ENCODE results near the gene CMTR2. TPM values are rescaled to one million over a fixed set of nuclear protein-coding genes. Genes with fewer than 3 reads are reported as not detected.

The CMTR2 gene
- total and polyA plus RNA-seq, 2 experiments from 2014 or later, result 6.0 to 19.0 TPM

DNA sequence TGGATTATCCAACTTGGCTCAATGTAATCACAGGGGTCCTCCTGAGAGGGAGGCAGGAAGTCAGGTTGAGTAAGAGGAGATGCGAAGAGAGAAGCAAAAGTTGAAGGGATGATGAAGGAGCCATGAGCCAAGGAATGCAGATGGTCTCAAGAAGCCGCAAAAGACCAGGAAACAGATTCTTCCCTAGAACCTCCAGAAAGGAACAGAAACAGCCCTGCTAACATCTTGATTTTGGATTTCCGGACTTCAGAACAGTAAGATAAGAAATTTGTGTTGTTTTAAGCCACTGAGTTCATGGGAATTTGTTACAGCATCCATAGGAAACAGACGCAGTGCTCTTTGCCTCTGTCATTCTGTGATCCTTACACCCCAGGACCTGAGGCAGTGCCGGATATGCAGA, 26.8 kb downstream of the CMTR2 start:
- Histone ChIP-seq H3K4me3 (no peak overlapping the region), H4K20me1 (replicated peaks; ENCODE audit: insufficient read depth) (no peaks in the 10 kb centered on the region), H3K79me2 (replicated peaks; ENCODE audit: insufficient read depth) (no peaks in the 10 kb centered on the region), H3K9me2 (ENCODE audit: insufficient read depth) (peaks cover 19% of the 10 kb centered on the region; the same call in 1 of the 2 replicates), H3K27me3 (ENCODE audit: insufficient read depth) (no peaks in the 10 kb centered on the region), H3F3A (replicated peaks; ENCODE audit: low read depth) (no peaks in the 10 kb centered on the region), H3K27ac (ENCODE audit: low read depth) (no peak overlapping the region), H3K4me2 (no peak overlapping the region), H3K4me1 (ENCODE audit: insufficient read depth) (0 out of 2 replicates have a peak, but pooled peaks cover 4% of the 10 kb centered on the region), H2AFZ (no peak overlapping the region), H3K36me3 (ENCODE audit: insufficient read depth) (no peaks in the 10 kb centered on the region)
- no peak for ATAC-seq
- Mint-ChIP-seq H3K36me3 (ENCODE audit: low read depth) (no peaks in the 10 kb centered on the region), H3K4me3 (no peak overlapping the region), H3K9me3 (no peaks in the 10 kb centered on the region), H3K27ac (no peak overlapping the region), H3K27me3 (ENCODE audit: insufficient read depth, low read depth, poor library complexity) (peaks cover 3% of the 10 kb centered on the region), H3K4me1 (peaks cover 2% of the 10 kb centered on the region; the same call in 1 of the 3 replicates)
- TF ChIP-seq, protein P1, sequence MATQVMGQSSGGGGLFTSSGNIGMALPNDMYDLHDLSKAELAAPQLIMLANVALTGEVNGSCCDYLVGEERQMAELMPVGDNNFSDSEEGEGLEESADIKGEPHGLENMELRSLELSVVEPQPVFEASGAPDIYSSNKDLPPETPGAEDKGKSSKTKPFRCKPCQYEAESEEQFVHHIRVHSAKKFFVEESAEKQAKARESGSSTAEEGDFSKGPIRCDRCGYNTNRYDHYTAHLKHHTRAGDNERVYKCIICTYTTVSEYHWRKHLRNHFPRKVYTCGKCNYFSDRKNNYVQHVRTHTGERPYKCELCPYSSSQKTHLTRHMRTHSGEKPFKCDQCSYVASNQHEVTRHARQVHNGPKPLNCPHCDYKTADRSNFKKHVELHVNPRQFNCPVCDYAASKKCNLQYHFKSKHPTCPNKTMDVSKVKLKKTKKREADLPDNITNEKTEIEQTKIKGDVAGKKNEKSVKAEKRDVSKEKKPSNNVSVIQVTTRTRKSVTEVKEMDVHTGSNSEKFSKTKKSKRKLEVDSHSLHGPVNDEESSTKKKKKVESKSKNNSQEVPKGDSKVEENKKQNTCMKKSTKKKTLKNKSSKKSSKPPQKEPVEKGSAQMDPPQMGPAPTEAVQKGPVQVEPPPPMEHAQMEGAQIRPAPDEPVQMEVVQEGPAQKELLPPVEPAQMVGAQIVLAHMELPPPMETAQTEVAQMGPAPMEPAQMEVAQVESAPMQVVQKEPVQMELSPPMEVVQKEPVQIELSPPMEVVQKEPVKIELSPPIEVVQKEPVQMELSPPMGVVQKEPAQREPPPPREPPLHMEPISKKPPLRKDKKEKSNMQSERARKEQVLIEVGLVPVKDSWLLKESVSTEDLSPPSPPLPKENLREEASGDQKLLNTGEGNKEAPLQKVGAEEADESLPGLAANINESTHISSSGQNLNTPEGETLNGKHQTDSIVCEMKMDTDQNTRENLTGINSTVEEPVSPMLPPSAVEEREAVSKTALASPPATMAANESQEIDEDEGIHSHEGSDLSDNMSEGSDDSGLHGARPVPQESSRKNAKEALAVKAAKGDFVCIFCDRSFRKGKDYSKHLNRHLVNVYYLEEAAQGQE (IDR thresholded peaks at IDR 0.05; ENCODE audit: unreplicated experiment), result no peak
- TF ChIP-seq POLR2AphosphoS5 (IDR thresholded peaks at IDR 0.05; ENCODE audit: low read depth) (no peak), STAT1 (IDR thresholded peaks at IDR 0.05; ENCODE audit: unreplicated experiment) (no peak), NANOG (IDR thresholded peaks at IDR 0.05; ENCODE audit: borderline replicate concordance) (no peak)
- TF ChIP-seq, protein P2, sequence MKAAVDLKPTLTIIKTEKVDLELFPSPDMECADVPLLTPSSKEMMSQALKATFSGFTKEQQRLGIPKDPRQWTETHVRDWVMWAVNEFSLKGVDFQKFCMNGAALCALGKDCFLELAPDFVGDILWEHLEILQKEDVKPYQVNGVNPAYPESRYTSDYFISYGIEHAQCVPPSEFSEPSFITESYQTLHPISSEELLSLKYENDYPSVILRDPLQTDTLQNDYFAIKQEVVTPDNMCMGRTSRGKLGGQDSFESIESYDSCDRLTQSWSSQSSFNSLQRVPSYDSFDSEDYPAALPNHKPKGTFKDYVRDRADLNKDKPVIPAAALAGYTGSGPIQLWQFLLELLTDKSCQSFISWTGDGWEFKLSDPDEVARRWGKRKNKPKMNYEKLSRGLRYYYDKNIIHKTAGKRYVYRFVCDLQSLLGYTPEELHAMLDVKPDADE (IDR thresholded peaks at IDR 0.05), result no peak
- DNase-seq (ENCODE audit: low spot score), result no peak

DNA sequence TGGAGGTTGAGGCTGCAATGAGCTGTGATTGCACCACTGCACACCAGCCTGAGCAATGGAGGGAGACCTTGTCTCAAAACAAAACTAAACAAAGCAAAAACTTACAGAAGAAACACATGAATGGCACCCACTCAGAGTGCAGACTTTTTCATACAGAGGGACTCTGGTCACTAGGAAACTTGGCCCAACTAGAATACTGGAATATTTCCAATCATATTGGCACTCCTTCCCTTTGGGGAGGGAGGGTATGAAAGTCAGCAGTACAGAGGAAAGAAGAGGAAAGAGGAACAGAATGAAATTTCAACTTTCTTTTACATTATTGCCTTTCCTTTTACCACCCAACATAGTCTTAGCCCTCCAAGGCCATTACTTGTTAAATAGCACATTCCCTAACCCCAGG, 28.2 kb downstream of the CMTR2 start:
- H3K9me2 ChIP-seq (ENCODE audit: insufficient read depth), result peaks cover 19% of the 10 kb centered on the region; the same call in 1 of the 2 replicates
- DNase-seq (ENCODE audit: low spot score), result no peak
- no peak overlapping the region for H3K4me3 Mint-ChIP-seq
- H3K27me3 ChIP-seq (ENCODE audit: insufficient read depth), result no peaks in the 10 kb centered on the region
- H3F3A ChIP-seq (replicated peaks; ENCODE audit: low read depth), result no peaks in the 10 kb centered on the region
- no peaks in the 10 kb centered on the region for H3K79me2 ChIP-seq (replicated peaks; ENCODE audit: insufficient read depth)
- peaks cover 6% of the 10 kb centered on the region for H3K4me1 ChIP-seq (ENCODE audit: insufficient read depth)
- peaks cover under 1% of the 10 kb centered on the region for H3K27me3 Mint-ChIP-seq (ENCODE audit: insufficient read depth, low read depth, poor library complexity)
- ATAC-seq, result no peak
- H3K36me3 ChIP-seq (ENCODE audit: insufficient read depth), result no peaks in the 10 kb centered on the region
- no peak overlapping the region for H2AFZ ChIP-seq
- H3K9me3 Mint-ChIP-seq, result no peaks in the 10 kb centered on the region
- peaks cover 2% of the 10 kb centered on the region; the same call in 1 of the 3 replicates for H3K4me1 Mint-ChIP-seq
- no peak overlapping the region for H3K4me3 ChIP-seq
- H3K27ac Mint-ChIP-seq, result no peak overlapping the region
- H3K27ac ChIP-seq (ENCODE audit: low read depth), result no peak overlapping the region
- H3K4me2 ChIP-seq, result no peak overlapping the region
- no peaks in the 10 kb centered on the region for H4K20me1 ChIP-seq (replicated peaks; ENCODE audit: insufficient read depth)
- H3K36me3 Mint-ChIP-seq (ENCODE audit: low read depth), result no peaks in the 10 kb centered on the region
- TF ChIP-seq POLR2AphosphoS5 (IDR thresholded peaks at IDR 0.05; ENCODE audit: low read depth) (no peak), EZH2phosphoT487 (IDR thresholded peaks at IDR 0.05; ENCODE audit: unreplicated experiment) (no peak), JUNB (IDR thresholded peaks at IDR 0.05; ENCODE audit: unreplicated experiment) (no peak), EZH2 (IDR thresholded peaks at IDR 0.05; ENCODE audit: low read depth, unreplicated experiment) (no peak), STAT1 (IDR thresholded peaks at IDR 0.05; ENCODE audit: unreplicated experiment) (no peak)
- TF ChIP-seq, protein P3, sequence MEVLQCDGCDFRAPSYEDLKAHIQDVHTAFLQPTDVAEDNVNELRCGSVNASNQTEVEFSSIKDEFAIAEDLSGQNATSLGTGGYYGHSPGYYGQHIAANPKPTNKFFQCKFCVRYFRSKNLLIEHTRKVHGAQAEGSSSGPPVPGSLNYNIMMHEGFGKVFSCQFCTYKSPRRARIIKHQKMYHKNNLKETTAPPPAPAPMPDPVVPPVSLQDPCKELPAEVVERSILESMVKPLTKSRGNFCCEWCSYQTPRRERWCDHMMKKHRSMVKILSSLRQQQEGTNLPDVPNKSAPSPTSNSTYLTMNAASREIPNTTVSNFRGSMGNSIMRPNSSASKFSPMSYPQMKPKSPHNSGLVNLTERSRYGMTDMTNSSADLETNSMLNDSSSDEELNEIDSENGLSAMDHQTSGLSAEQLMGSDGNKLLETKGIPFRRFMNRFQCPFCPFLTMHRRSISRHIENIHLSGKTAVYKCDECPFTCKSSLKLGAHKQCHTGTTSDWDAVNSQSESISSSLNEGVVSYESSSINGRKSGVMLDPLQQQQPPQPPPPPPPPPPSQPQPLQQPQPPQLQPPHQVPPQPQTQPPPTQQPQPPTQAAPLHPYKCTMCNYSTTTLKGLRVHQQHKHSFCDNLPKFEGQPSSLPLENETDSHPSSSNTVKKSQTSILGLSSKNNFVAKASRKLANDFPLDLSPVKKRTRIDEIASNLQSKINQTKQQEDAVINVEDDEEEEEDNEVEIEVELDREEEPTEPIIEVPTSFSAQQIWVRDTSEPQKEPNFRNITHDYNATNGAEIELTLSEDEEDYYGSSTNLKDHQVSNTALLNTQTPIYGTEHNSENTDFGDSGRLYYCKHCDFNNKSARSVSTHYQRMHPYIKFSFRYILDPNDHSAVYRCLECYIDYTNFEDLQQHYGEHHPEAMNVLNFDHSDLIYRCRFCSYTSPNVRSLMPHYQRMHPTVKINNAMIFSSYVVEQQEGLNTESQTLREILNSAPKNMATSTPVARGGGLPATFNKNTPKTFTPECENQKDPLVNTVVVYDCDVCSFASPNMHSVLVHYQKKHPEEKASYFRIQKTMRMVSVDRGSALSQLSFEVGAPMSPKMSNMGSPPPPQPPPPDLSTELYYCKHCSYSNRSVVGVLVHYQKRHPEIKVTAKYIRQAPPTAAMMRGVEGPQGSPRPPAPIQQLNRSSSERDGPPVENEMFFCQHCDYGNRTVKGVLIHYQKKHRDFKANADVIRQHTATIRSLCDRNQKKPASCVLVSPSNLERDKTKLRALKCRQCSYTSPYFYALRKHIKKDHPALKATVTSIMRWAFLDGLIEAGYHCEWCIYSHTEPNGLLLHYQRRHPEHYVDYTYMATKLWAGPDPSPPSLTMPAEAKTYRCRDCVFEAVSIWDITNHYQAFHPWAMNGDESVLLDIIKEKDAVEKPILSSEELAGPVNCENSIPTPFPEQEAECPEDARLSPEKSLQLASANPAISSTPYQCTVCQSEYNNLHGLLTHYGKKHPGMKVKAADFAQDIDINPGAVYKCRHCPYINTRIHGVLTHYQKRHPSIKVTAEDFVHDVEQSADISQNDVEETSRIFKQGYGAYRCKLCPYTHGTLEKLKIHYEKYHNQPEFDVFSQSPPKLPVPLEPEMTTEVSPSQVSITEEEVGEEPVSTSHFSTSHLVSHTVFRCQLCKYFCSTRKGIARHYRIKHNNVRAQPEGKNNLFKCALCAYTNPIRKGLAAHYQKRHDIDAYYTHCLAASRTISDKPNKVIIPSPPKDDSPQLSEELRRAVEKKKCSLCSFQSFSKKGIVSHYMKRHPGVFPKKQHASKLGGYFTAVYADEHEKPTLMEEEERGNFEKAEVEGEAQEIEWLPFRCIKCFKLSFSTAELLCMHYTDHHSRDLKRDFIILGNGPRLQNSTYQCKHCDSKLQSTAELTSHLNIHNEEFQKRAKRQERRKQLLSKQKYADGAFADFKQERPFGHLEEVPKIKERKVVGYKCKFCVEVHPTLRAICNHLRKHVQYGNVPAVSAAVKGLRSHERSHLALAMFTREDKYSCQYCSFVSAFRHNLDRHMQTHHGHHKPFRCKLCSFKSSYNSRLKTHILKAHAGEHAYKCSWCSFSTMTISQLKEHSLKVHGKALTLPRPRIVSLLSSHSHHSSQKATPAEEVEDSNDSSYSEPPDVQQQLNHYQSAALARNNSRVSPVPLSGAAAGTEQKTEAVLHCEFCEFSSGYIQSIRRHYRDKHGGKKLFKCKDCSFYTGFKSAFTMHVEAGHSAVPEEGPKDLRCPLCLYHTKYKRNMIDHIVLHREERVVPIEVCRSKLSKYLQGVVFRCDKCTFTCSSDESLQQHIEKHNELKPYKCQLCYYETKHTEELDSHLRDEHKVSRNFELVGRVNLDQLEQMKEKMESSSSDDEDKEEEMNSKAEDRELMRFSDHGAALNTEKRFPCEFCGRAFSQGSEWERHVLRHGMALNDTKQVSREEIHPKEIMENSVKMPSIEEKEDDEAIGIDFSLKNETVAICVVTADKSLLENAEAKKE (CRISPR knock-in tag; IDR thresholded peaks at IDR 0.05), result no peak
